Activated CD4-positive, alpha-beta T cell treated with anti-CD3 and anti-CD28 coated beads for 36 hours (primary cell): ENCODE results near the gene JMY. TPM values are rescaled to one million over a fixed set of nuclear protein-coding genes. Genes with fewer than 3 reads are reported as not detected.

ENCODE experiments used
- ATAC-seq: fragments of 200-7000 bp; cut with Tn5 transposase; one replicate; pipeline ENCODE4 v1.10.0; 2021; ENCODE audit warnings: mild to moderate bottlenecking, moderate library complexity
- CTCF ChIA-PET: fragments of 350-600 bp; sonication (Branson Sonifier 250); formaldehyde crosslinking; loops from one replicate; lab custom pipeline; 2021; ENCODE audit warnings: antibody characterized with exemption; lab: Charles Lee
- POLR2A ChIA-PET: fragments of 350-600 bp; sonication (Branson Sonifier 250); formaldehyde crosslinking; loops from one replicate; lab custom pipeline; 2021; ENCODE audit warnings: antibody characterized with exemption, inconsistent platforms; lab: Charles Lee
- DNase-seq: peaks from one replicate; pipeline ENCODE4 v3.0.0-alpha.2; 2020
- H3K27ac Mint-ChIP-seq: one replicate; pipeline ENCODE4 v1.8.0; 2021; ENCODE audit warnings: mixed read lengths
- H3K27me3 Mint-ChIP-seq: one replicate; pipeline ENCODE4 v1.8.0; 2021; ENCODE audit warnings: mixed read lengths
- H3K36me3 Mint-ChIP-seq: one replicate; pipeline ENCODE4 v1.8.0; 2021; ENCODE audit warnings: low read depth, mixed read lengths
- H3K4me1 Mint-ChIP-seq: one replicate; pipeline ENCODE4 v1.8.0; 2021; ENCODE audit warnings: mixed read lengths
- H3K4me3 Mint-ChIP-seq: one replicate; pipeline ENCODE4 v1.8.0; 2021; ENCODE audit warnings: mild to moderate bottlenecking, moderate library complexity, mixed read lengths
- H3K9me3 Mint-ChIP-seq: one replicate; pipeline ENCODE4 v1.8.0; 2021; ENCODE audit warnings: low read depth, mixed read lengths
- intact Hi-C, 2 experiments: fragments of 100-400 bp; cut with DNase I in 1 of 2; cut with micrococcal nuclease in 1 of 2; formaldehyde crosslinking; loops; one replicate each; pipeline versions ENCODE4 v1.14.2 to v1.15.1; 2022 to 2024; cut with DNase I, micrococcal nuclease
- total RNA-seq, 2 experiments: library from RNA; stranded (reverse); gene quantifications; one replicate each; pipeline ENCODE4 v1.2.3, GENCODE V29; 2021

JMY gene
- total RNA-seq, 2 experiments from 2014 or later, result 7.3 to 7.4 TPM

GRCh38 chr5:79349881-79350280, 114.0 kb downstream of the JMY start:
- CTCF ChIA-PET, result no interaction called here
- Mint-ChIP-seq H3K9me3 (no peaks in the 10 kb centered on the region), H3K27me3 (peaks cover 2% of the 10 kb centered on the region), H3K27ac (no peak overlapping the region), H3K4me1 (no peaks in the 10 kb centered on the region), H3K36me3 (no peaks in the 10 kb centered on the region), H3K4me3 (no peak overlapping the region)
- DNase-seq (no peak), ATAC-seq (no peak)
- intact Hi-C loops, result no loop called here
- POLR2A ChIA-PET, result no interaction called here

- intact Hi-C loops, result no loop called here
- no peak for ATAC-seq
- Mint-ChIP-seq H3K27me3 (peaks cover 2% of the 10 kb centered on the region), H3K36me3 (no peaks in the 10 kb centered on the region), H3K27ac (no peak overlapping the region), H3K9me3 (peaks cover 3% of the 10 kb centered on the region), H3K4me3 (no peak overlapping the region), H3K4me1 (no peaks in the 10 kb centered on the region)
- POLR2A ChIA-PET, result no interaction called here
- no peak for DNase-seq
- CTCF ChIA-PET, result no interaction called here
Measured at GRCh38 chr5:79357398-79357797, 121.5 kb downstream of the JMY start.

Other genes starting within 250 kb of the JMY start
- under 1 TPM; 0.50 to 0.86 TPM for gene DMGDH, start 166.5 kb upstream of the JMY start, total RNA-seq
- not detected for gene BHMT2, start 166.4 kb upstream of the JMY start, total RNA-seq
- not detected for gene BHMT, start 124.3 kb upstream of the JMY start, total RNA-seq